Measurements from ENCODE around the gene LRRC10B.

Gene LRRC10B

GRCh38 chr11:61543606-61544306 lies 35.2 kb downstream of the LRRC10B start:
- Histone ChIP-seq H3K9me3 (ENCODE audit: low read length) (no peaks in the 10 kb centered on the region), H3K4me1 (ENCODE audit: insufficient read depth, low read length) (peaks cover 8% of the 10 kb centered on the region), H3K27me3 (ENCODE audit: insufficient read depth, low read length) (no peaks in the 10 kb centered on the region), H2AFZ (ENCODE audit: low read depth, low read length) (no peak overlapping the region), H3K4me3 (ENCODE audit: low read length) (no peak overlapping the region), H3K36me3 (ENCODE audit: insufficient read depth, low read length) (no peaks in the 10 kb centered on the region)

DNA sequence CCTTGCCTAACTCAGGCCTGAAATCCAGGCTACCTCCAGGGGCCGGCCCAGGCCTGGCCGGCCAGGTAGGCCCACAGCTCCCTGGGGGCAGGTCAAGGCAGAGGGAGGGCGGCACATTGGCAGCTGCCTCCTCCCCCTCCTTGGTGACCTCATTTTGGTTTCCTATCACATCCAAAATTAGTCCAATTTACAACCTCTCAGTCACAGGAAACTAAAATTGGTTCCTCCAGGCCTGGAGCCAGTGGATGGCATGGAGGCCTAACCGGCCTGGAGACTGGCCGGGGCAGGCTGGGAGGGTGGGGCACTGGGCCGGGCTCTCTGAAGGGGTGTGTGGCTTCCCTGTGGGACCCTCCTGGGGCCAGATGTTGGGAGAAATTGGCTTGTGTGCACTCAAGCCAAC lies 35.9 kb downstream of the LRRC10B start:
- H3K27me3 ChIP-seq (ENCODE audit: insufficient read depth, low read length) = no peaks in the 10 kb centered on the region
- H3K36me3 ChIP-seq (ENCODE audit: insufficient read depth, low read length) = no peaks in the 10 kb centered on the region
- peaks cover 8% of the 10 kb centered on the region for H3K4me1 ChIP-seq (ENCODE audit: insufficient read depth, low read length)
- no peaks in the 10 kb centered on the region for H3K9me3 ChIP-seq (ENCODE audit: low read length)
- H3K4me3 ChIP-seq (ENCODE audit: low read length) = no peak overlapping the region
- no peak overlapping the region for H2AFZ ChIP-seq (ENCODE audit: low read depth, low read length)

- Histone ChIP-seq H3K4me3 (ENCODE audit: low read length) (no peak overlapping the region), H3K9me3 (ENCODE audit: low read length) (no peaks in the 10 kb centered on the region), H3K27me3 (ENCODE audit: insufficient read depth, low read length) (no peaks in the 10 kb centered on the region), H2AFZ (ENCODE audit: low read depth, low read length) (no peak overlapping the region), H3K36me3 (ENCODE audit: insufficient read depth, low read length) (no peaks in the 10 kb centered on the region), H3K4me1 (ENCODE audit: insufficient read depth, low read length) (peaks cover 8% of the 10 kb centered on the region)
Observed at GRCh38 chr11:61545341-61545740, 36.8 kb downstream of the LRRC10B start.

GRCh38 chr11:61545921-61546320 lies 37.4 kb downstream of the LRRC10B start:
- no peaks in the 10 kb centered on the region for H3K9me3 ChIP-seq (ENCODE audit: low read length)
- H3K36me3 ChIP-seq (ENCODE audit: insufficient read depth, low read length) = no peaks in the 10 kb centered on the region
- H3K4me3 ChIP-seq (ENCODE audit: low read length) = no peak overlapping the region
- H3K4me1 ChIP-seq (ENCODE audit: insufficient read depth, low read length) = peaks cover 8% of the 10 kb centered on the region
- H3K27me3 ChIP-seq (ENCODE audit: insufficient read depth, low read length) = no peaks in the 10 kb centered on the region
- no peak overlapping the region for H2AFZ ChIP-seq (ENCODE audit: low read depth, low read length)

GRCh38 chr11:61546663-61547062 lies 38.1 kb downstream of the LRRC10B start:
- Histone ChIP-seq H2AFZ (ENCODE audit: low read depth, low read length) (no peak overlapping the region), H3K9me3 (ENCODE audit: low read length) (no peaks in the 10 kb centered on the region), H3K4me3 (ENCODE audit: low read length) (no peak overlapping the region), H3K4me1 (ENCODE audit: insufficient read depth, low read length) (peaks cover 7% of the 10 kb centered on the region), H3K27me3 (ENCODE audit: insufficient read depth, low read length) (no peaks in the 10 kb centered on the region), H3K36me3 (ENCODE audit: insufficient read depth, low read length) (no peaks in the 10 kb centered on the region)

- Histone ChIP-seq H2AFZ (ENCODE audit: low read depth, low read length) (no peak overlapping the region), H3K36me3 (ENCODE audit: insufficient read depth, low read length) (no peaks in the 10 kb centered on the region), H3K4me3 (ENCODE audit: low read length) (no peak overlapping the region), H3K9me3 (ENCODE audit: low read length) (no peaks in the 10 kb centered on the region), H3K27me3 (ENCODE audit: insufficient read depth, low read length) (no peaks in the 10 kb centered on the region), H3K4me1 (ENCODE audit: insufficient read depth, low read length) (peaks cover 4% of the 10 kb centered on the region)
Observed at GRCh38 chr11:61547246-61547645, 38.7 kb downstream of the LRRC10B start.

DNA sequence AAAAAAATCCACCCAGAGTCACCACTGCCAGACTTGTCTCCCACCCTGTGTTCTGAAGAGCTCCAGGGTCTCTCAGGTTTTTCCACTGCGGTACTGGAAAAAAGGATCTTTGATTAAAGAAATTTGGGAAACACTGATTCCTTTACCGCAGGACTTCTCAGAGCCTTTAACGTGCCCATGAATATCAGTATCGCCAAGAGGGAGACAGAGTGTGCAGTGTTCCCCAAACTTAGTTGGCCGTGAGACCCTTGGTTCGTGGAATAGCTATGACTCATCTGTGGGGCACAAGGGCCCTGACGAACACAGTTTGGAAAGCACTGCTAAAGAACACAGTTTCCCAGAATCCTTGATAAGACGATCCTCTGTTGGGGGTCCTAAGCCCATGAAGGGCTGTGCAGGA lies 40.6 kb downstream of the LRRC10B start:
- Histone ChIP-seq H3K36me3 (ENCODE audit: insufficient read depth, low read length) (no peaks in the 10 kb centered on the region), H3K4me1 (ENCODE audit: insufficient read depth, low read length) (peaks cover 13% of the 10 kb centered on the region), H2AFZ (ENCODE audit: low read depth, low read length) (no peak overlapping the region), H3K27me3 (ENCODE audit: insufficient read depth, low read length) (peaks cover 7% of the 10 kb centered on the region), H3K9me3 (ENCODE audit: low read length) (no peaks in the 10 kb centered on the region), H3K4me3 (ENCODE audit: low read length) (no peak overlapping the region)

GRCh38 chr11:61549662-61550568 lies 41.4 kb downstream of the LRRC10B start:
- Histone ChIP-seq H3K36me3 (ENCODE audit: insufficient read depth, low read length) (no peaks in the 10 kb centered on the region), H2AFZ (ENCODE audit: low read depth, low read length) (no peak overlapping the region), H3K4me1 (ENCODE audit: insufficient read depth, low read length) (peaks cover 20% of the 10 kb centered on the region), H3K27me3 (ENCODE audit: insufficient read depth, low read length) (peaks cover 13% of the 10 kb centered on the region), H3K9me3 (ENCODE audit: low read length) (no peaks in the 10 kb centered on the region), H3K4me3 (ENCODE audit: low read length) (no peak overlapping the region)

DNA sequence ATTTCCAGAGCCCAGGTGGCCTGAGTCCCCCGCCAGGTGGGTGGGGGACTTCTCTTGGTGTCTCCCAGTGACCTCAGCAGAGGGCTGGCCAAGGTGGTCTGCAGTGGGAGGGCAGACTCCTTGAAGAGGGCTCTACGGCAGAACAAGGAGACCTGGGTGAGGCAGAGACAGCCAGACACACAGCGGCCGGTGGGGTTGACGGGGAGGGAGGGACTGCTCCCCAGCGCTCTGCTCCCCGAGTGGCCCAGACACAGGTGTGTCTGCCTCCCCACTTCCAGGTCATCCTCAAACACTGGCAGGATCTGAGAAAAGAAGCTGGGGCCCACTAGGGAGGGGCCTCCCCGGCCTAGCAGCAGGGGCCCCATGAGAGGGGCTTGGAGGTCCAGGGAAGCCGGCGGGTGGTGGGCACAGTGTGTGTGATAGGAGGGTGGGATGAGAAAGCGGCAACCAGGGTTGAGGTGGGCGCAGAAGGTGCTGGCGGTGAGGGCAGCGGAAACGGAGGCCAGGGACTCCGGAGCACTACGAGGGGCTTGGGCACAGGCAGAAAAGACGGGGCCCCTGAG lies 42.2 kb downstream of the LRRC10B start:
- Histone ChIP-seq H3K36me3 (ENCODE audit: insufficient read depth, low read length) (no peaks in the 10 kb centered on the region), H2AFZ (ENCODE audit: low read depth, low read length) (no peak overlapping the region), H3K27me3 (ENCODE audit: insufficient read depth, low read length) (peaks cover 16% of the 10 kb centered on the region), H3K9me3 (ENCODE audit: low read length) (no peaks in the 10 kb centered on the region), H3K4me3 (ENCODE audit: low read length) (no peak overlapping the region), H3K4me1 (ENCODE audit: insufficient read depth, low read length) (peaks cover 25% of the 10 kb centered on the region)

GRCh38 chr11:61551634-61552033 lies 43.1 kb downstream of the LRRC10B start:
- Histone ChIP-seq H3K27me3 (ENCODE audit: insufficient read depth, low read length) (peaks cover 24% of the 10 kb centered on the region), H3K4me1 (ENCODE audit: insufficient read depth, low read length) (peaks cover 28% of the 10 kb centered on the region)

DNA sequence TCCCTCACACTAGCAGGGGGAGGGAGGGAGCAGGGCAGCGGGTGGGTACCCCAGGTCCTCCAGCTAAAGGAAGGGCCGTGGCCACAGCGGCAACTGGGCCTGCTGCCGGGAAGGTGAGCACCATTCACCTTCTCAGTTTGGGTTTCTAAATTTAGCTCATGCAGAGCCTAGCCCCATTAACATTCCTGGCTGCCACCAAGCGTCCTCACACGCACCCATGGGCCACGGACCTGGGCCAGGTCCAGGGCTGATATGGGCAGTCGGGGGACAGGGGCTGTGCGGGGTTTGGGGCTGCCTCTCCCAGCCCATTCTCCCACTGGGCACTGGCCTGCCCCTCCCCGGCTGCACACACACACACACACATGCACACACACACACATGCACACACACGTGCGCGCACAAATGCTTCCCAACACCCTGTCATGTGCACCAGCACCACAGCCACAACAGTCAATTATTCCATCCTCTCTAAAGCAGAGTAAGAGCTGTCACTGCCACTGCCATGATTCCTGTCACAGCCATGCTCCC lies 43.6 kb downstream of the LRRC10B start:
- no peaks in the 10 kb centered on the region for H3K9me3 ChIP-seq (ENCODE audit: low read length)
- peaks cover 28% of the 10 kb centered on the region for H3K27me3 ChIP-seq (ENCODE audit: insufficient read depth, low read length)
- no peak overlapping the region for H3K4me3 ChIP-seq (ENCODE audit: low read length)
- H3K4me1 ChIP-seq (ENCODE audit: insufficient read depth, low read length) = peaks cover 28% of the 10 kb centered on the region
- H3K36me3 ChIP-seq (ENCODE audit: insufficient read depth, low read length) = no peaks in the 10 kb centered on the region
- no peak overlapping the region for H2AFZ ChIP-seq (ENCODE audit: low read depth, low read length)

More at GRCh38 chr11:61551634-61552033, 43.1 kb downstream of the LRRC10B start:
- H2AFZ ChIP-seq (ENCODE audit: low read depth, low read length) = no peak overlapping the region
- H3K9me3 ChIP-seq (ENCODE audit: low read length) = no peaks in the 10 kb centered on the region
- no peaks in the 10 kb centered on the region for H3K36me3 ChIP-seq (ENCODE audit: insufficient read depth, low read length)
- H3K4me3 ChIP-seq (ENCODE audit: low read length) = no peak overlapping the region

- Histone ChIP-seq H3K4me1 (ENCODE audit: insufficient read depth, low read length) (peaks cover 24% of the 10 kb centered on the region), H3K36me3 (ENCODE audit: insufficient read depth, low read length) (no peaks in the 10 kb centered on the region), H2AFZ (ENCODE audit: low read depth, low read length) (no peak overlapping the region), H3K27me3 (ENCODE audit: insufficient read depth, low read length) (peaks cover 34% of the 10 kb centered on the region), H3K4me3 (ENCODE audit: low read length) (no peak overlapping the region), H3K9me3 (ENCODE audit: low read length) (no peaks in the 10 kb centered on the region)
Observed at GRCh38 chr11:61553373-61554171, 45.0 kb downstream of the LRRC10B start.
